H9 (cell line): ENCODE data around the gene GPR107. TPM values are rescaled to one million over a fixed set of nuclear protein-coding genes. Genes with fewer than 3 reads are reported as not detected.

ENCODE experiments used
- DNase-seq: peaks from one replicate; pipeline ENCODE4 v3.0.0-alpha.2; 2017
- H2AFZ ChIP-seq: one replicate; pipeline ENCODE4 v1.6.1; 2013; ENCODE audit warnings: mild to moderate bottlenecking, low read length, control low read depth, moderate library complexity
- H2AK5ac ChIP-seq: 2 replicates; pipeline ENCODE4 v1.6.1; 2013; ENCODE audit warnings: low read length, control low read depth, mixed read lengths; ENCODE audit not compliant: insufficient read length
- H2BK120ac ChIP-seq: one replicate; pipeline ENCODE4 v1.6.1; 2013; ENCODE audit warnings: low read depth, mild to moderate bottlenecking, low read length, control low read depth, inconsistent platforms; ENCODE audit not compliant: poor library complexity, severe bottlenecking
- H2BK12ac ChIP-seq: 2 replicates; pipeline ENCODE4 v1.6.1; 2013; ENCODE audit warnings: low read length, control low read depth, mixed read lengths, low read depth; ENCODE audit not compliant: insufficient read length
- H2BK15ac ChIP-seq: 2 replicates; pipeline ENCODE4 v1.6.1; 2013; ENCODE audit warnings: low read depth, low read length, control low read depth
- H2BK20ac ChIP-seq: one replicate; pipeline ENCODE4 v1.6.1; 2013; ENCODE audit warnings: low read depth, mild to moderate bottlenecking, low read length, control low read depth, inconsistent platforms; ENCODE audit not compliant: poor library complexity, severe bottlenecking
- H2BK5ac ChIP-seq: 2 replicates; pipeline ENCODE4 v1.6.1; 2013; ENCODE audit warnings: low read length, control low read depth, mixed read lengths; ENCODE audit not compliant: insufficient read length
- H3K14ac ChIP-seq: 2 replicates; pipeline ENCODE4 v1.6.1; 2013; ENCODE audit warnings: low read length, control low read depth; ENCODE audit not compliant: insufficient read depth
- H3K18ac ChIP-seq: 2 replicates; pipeline ENCODE4 v1.6.1; 2013; ENCODE audit warnings: low read depth, mild to moderate bottlenecking, mixed read lengths, low read length, control low read depth; ENCODE audit not compliant: insufficient read length
- H3K23ac ChIP-seq: 2 replicates; pipeline ENCODE4 v1.6.1; 2013; ENCODE audit warnings: low read length, control low read depth, mixed read lengths, low read depth; ENCODE audit not compliant: insufficient read length
- H3K23me2 ChIP-seq: 2 replicates; pipeline ENCODE4 v1.6.1; 2013; ENCODE audit warnings: low read depth, mild to moderate bottlenecking, mixed read lengths, low read length, control low read depth; ENCODE audit not compliant: insufficient read length, poor library complexity, severe bottlenecking
- H3K27ac ChIP-seq: 2 replicates; pipeline ENCODE4 v1.5.1; 2013; ENCODE audit warnings: low read length, control low read depth, mixed read lengths, low read depth; ENCODE audit not compliant: insufficient read length
- H3K27me3 ChIP-seq: 2 replicates; pipeline ENCODE4 v1.6.1; 2013; ENCODE audit warnings: low read length, control low read depth, inconsistent platforms; ENCODE audit not compliant: insufficient read depth
- H3K4ac ChIP-seq: 2 replicates; pipeline ENCODE4 v1.6.1; 2013; ENCODE audit warnings: low read depth, mild to moderate bottlenecking, control low read depth, inconsistent platforms, low read length, moderate library complexity
- H3K4me1 ChIP-seq: 2 replicates; pipeline ENCODE4 v1.6.1; 2013; ENCODE audit warnings: low read length, control low read depth, inconsistent platforms; ENCODE audit not compliant: insufficient read depth
- H3K4me2 ChIP-seq: 2 replicates; pipeline ENCODE4 v1.6.1; 2013; ENCODE audit warnings: low read length, control low read depth, mixed read lengths; ENCODE audit not compliant: insufficient read length, insufficient read depth
- H3K56ac ChIP-seq: 2 replicates; pipeline ENCODE4 v1.6.1; 2013; ENCODE audit warnings: low read depth, mild to moderate bottlenecking, mixed read lengths, low read length, control low read depth; ENCODE audit not compliant: insufficient read length
- H3K79me1 ChIP-seq: 2 replicates; pipeline ENCODE4 v1.6.1; 2013; ENCODE audit warnings: low read depth, mild to moderate bottlenecking, moderate library complexity, low read length, control low read depth, inconsistent platforms; ENCODE audit not compliant: insufficient read depth, poor library complexity, severe bottlenecking
- H3K79me2 ChIP-seq: 2 replicates; pipeline ENCODE4 v1.6.1; 2013; ENCODE audit warnings: low read length, control low read depth, inconsistent platforms; ENCODE audit not compliant: insufficient read depth
- H3K9ac ChIP-seq: 2 replicates; pipeline ENCODE4 v1.6.1; 2013; ENCODE audit warnings: low read length, control low read depth, mixed read lengths; ENCODE audit not compliant: insufficient read length; ENCODE audit errors: extremely low read depth
- H3K9me3 ChIP-seq: one replicate; pipeline ENCODE4 v1.6.1; 2013; ENCODE audit warnings: low read depth, low read length, inconsistent platforms; ENCODE audit not compliant: control insufficient read depth
- H3T11ph ChIP-seq: one replicate; pipeline ENCODE4 v1.6.1; 2013; ENCODE audit warnings: mild to moderate bottlenecking, low read length, control low read depth, inconsistent platforms
- H4K20me1 ChIP-seq: one replicate; pipeline ENCODE4 v1.6.1; 2013; ENCODE audit not compliant: control insufficient read depth, insufficient read length, insufficient read depth
- H4K5ac ChIP-seq: 2 replicates; pipeline ENCODE4 v1.6.1; 2013; ENCODE audit warnings: low read depth, mild to moderate bottlenecking, mixed read lengths, low read length, control low read depth; ENCODE audit not compliant: insufficient read length
- H4K8ac ChIP-seq: replicated peaks from 2 replicates; pipeline ENCODE4 v1.6.1; 2013; ENCODE audit warnings: low read length, control low read depth, mixed read lengths, low read depth; ENCODE audit not compliant: insufficient read length
- H4K91ac ChIP-seq: 2 replicates; pipeline ENCODE4 v1.6.1; 2013; ENCODE audit warnings: low read depth, mild to moderate bottlenecking, moderate library complexity, mixed read lengths, low read length, control low read depth; ENCODE audit not compliant: insufficient read length
- H3K27ac Mint-ChIP-seq, 3 experiments: 2 replicates in 2 of 3; 3 replicates in 1 of 3; pipeline ENCODE4 v1.8.0; 2020 to 2021; ENCODE audit warnings: mixed read lengths in 3 of 3, mild to moderate bottlenecking in 1 of 3, moderate library complexity in 1 of 3
- H3K27me3 Mint-ChIP-seq: 2 replicates; pipeline ENCODE4 v1.8.0; 2021; ENCODE audit warnings: low read depth, mild to moderate bottlenecking, moderate library complexity, mixed read lengths
- H3K36me3 Mint-ChIP-seq, 3 experiments: 2 replicates in 2 of 3; 3 replicates in 1 of 3; pipeline ENCODE4 v1.8.0; 2020 to 2021; ENCODE audit warnings: low read depth in 3 of 3, mixed read lengths in 3 of 3; ENCODE audit not compliant: insufficient read depth in 1 of 3
- H3K4me1 Mint-ChIP-seq, 2 experiments: 2 replicates each; pipeline ENCODE4 v1.8.0; 2020; ENCODE audit warnings: mixed read lengths in 2 of 2
- H3K4me3 Mint-ChIP-seq, 2 experiments: 2 replicates in 1 of 2; 3 replicates in 1 of 2; pipeline ENCODE4 v1.8.0; 2020 to 2021; ENCODE audit warnings: mild to moderate bottlenecking in 2 of 2, mixed read lengths in 2 of 2, moderate library complexity in 1 of 2
- H3K9me3 Mint-ChIP-seq, 2 experiments: 2 replicates in 1 of 2; 3 replicates in 1 of 2; pipeline ENCODE4 v1.8.0; 2020; ENCODE audit warnings: mild to moderate bottlenecking in 2 of 2, mixed read lengths in 2 of 2, moderate library complexity in 1 of 2
- CTCF ChIP-seq: fragments of 200-600 bp; sonication (generic); conservative IDR thresholded peaks from 3 replicates; pipeline ENCODE4 v1.8.0; 2021; ENCODE audit warnings: antibody characterized with exemption, mild to moderate bottlenecking
- WGBS: extraction: QIAGEN DNeasy Blood & Tissue Kit; methylation state at CpG from one replicate; pipeline ENCODE4 v1.1.7; 2013; ENCODE audit warnings: missing lambda C conversion rate, low lambda C conversion rate, mixed read lengths; ENCODE audit not compliant: insufficient read length; ENCODE audit errors: extremely low coverage; 5-methylcytosine and 5-hydroxymethylcytosine counted together
- total RNA-seq: library from RNA; stranded (reverse); gene quantifications from 2 replicates; pipeline ENCODE4 v1.2.1, GENCODE V29; 2021

Gene GPR107
- total RNA-seq, 1 experiment from 2014 or later, result 38.0 TPM

GRCh38 chr9:130020618-130021017, 33.1 kb upstream of the GPR107 start:
- Histone ChIP-seq H4K20me1 (no peaks in the 10 kb centered on the region), H3K27ac (no peak overlapping the region)

More at GRCh38 chr9:130020618-130021017, 33.1 kb upstream of the GPR107 start:
- H2BK15ac ChIP-seq, result no peak overlapping the region
- no peak overlapping the region for H4K91ac ChIP-seq
- no peak overlapping the region for H2BK12ac ChIP-seq
- H3K9me3 ChIP-seq, result no peaks in the 10 kb centered on the region
- H3K79me2 ChIP-seq, result no peaks in the 10 kb centered on the region; the same call in 1 of the 2 replicates
- Mint-ChIP-seq H3K36me3 (peaks cover 8 to 13% (median 9%) of the 10 kb centered on the region in 3 experiments), H3K4me3 (no peak overlapping the region), H3K9me3 (peaks cover 8% of the 10 kb centered on the region in 2 experiments), H3K27me3 (no peaks in the 10 kb centered on the region), H3K27ac (no peak overlapping the region), H3K4me1 (peaks cover 3 to 8% of the 10 kb centered on the region in 2 experiments; a peak in 2 of 4 replicates)
- H3K56ac ChIP-seq, result no peak overlapping the region
- no peak overlapping the region for H4K5ac ChIP-seq
- no peak overlapping the region for H3K18ac ChIP-seq
- H3K4ac ChIP-seq, result no peak overlapping the region
- H3K9ac ChIP-seq, result no peak overlapping the region
- no peak overlapping the region for H2BK120ac ChIP-seq
- H3K23me2 ChIP-seq, result no peaks in the 10 kb centered on the region
- H2AK5ac ChIP-seq, result no peak overlapping the region
- no peaks in the 10 kb centered on the region for H3K27me3 ChIP-seq
- H3K14ac ChIP-seq, result no peak overlapping the region
- no peak overlapping the region for H3K23ac ChIP-seq
- H3K4me1 ChIP-seq, result no peaks in the 10 kb centered on the region; the same call in 1 of the 2 replicates
- H2BK20ac ChIP-seq, result no peak overlapping the region
- WGBS, result no CpG with 5 or more reads among the region's 7 CpGs
- no peak for DNase-seq
- no peak overlapping the region for H3K4me2 ChIP-seq
- H4K8ac ChIP-seq, result no peak overlapping the region
- no peak for TF ChIP-seq CTCF
- no peaks in the 10 kb centered on the region for H3K79me1 ChIP-seq
- H3T11ph ChIP-seq, result no peak overlapping the region
- no peak overlapping the region for H2AFZ ChIP-seq
- H2BK5ac ChIP-seq, result no peak overlapping the region
